Right forelimb (tissue), 1 donor: Measurements from ENCODE around the gene UBE2D1.

Experiments used
- DNase-seq: peaks from one replicate; pipeline ENCODE4 v3.0.0-alpha.2; 2018

Gene UBE2D1

GRCh38 chr10:58341947-58342346 is 7.1 kb downstream of the UBE2D1 start:
- DNase-seq = no peak

DNA sequence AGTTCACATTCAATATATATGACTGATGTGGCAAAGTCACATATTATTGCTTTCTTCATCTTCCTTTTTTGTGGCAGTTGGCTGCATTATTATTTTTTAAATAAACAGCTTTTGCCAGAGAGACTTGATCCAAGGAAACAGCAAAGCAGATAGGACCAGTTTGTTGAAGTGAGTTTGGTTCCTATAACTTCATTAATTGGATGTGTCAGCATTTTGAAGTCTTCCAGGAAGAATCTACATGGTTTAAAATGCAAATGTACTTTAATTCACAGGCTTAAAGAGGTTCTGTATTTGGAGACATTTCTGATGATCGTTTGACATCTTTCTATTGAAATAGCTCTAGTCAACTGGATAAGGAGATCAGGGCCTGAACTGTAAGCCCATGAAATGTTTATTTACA is 13.2 kb downstream of the UBE2D1 start:
- no peak for DNase-seq

- no peak for DNase-seq
Observed at GRCh38 chr10:58348571-58349033, 13.8 kb downstream of the UBE2D1 start.

DNA sequence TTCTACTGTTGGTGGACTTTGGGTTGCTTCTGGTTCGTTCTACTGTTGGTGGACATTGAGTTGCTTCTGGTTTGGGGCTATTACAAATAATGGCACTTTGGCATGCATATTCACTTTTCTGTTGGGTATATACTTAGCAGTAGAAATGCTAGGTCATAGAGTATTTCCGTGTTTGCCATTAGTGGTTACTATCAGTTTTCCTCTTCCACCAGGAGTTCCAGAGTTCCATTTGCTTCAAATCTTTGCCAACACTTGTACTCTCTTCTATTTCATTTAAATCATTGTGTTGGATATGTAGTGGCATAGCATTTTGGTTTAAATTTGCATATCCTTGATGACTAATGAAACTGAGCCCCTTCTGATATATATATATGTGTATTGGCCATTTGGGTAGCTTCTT is 15.2 kb downstream of the UBE2D1 start:
- DNase-seq = no peak

- DNase-seq = no peak
Observed at GRCh38 chr10:58350619-58351323, 16.0 kb downstream of the UBE2D1 start.

DNA sequence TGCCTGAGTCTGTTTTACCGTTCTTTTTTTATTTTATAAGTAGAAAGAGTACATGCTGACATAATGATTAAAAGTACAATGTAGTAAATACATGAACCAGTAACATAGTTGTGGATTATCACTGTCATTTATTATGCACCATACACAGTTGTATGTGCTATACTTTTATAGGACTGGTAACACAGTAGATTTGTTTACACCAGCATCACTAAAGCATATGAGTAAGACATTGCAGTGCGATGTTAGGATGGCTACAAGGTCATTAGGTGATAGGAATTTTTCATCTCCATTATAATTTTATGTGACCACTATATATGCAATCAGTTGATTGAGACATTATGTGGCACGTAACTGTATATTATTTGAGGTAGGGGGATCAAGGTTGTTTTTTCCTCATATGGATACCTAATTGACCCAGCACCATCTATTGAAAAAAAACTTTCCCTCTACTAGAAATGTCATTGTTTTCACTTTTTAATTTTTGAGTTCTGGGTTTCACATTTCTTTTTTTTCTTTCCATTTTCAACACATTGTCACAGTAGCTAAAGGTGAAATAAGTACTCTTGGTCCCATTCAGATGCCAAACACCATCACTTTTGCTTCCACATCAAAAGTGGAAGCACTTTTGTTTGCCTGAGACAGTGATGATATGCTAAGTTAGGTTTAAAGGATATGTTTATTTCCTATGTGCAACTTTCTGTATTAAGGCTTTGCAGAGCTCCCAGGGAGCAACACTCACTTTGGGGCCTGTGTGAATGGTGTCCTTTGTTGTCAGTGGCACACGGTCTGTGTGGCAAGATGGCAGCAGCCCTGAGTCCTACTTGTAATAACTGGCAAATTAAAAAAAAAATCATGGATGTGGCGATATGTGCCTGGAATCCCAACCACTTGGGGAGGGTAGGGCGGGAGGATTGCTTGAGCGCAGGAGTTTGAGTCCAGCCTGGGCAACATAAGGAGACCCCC is 17.1 kb downstream of the UBE2D1 start:
- no peak for DNase-seq

DNA sequence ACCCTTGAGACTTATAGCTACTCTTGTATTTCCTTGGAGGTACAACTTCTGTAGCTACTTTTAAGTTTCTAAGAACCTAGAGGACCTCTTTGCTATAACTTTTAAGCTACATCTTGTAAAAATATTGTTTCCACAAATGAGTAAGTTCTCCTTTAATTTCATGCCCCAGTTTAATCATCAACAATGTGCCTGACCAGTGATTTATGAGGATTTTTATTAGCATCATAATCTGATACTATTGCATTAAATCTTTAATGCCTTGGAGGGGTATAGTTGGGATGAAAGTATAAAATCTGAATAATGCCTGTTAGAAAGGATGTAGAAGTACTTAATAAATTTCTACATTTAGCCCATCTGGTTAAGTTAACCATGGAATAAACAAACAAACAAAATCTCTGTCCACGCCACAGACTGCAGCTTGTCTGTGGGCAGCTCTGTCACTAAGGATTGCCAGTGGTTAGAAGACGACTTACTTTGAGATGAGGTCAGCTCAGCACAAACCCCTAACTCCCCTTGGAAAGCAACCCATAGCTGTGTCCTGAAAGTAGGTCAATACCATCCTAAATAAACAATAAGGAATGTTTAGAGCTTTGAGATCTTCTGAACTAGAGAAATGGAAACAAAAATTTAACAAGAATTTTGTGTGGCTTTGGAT is 18.3 kb downstream of the UBE2D1 start:
- DNase-seq = no peak

GRCh38 chr10:58356756-58357155 is 21.9 kb downstream of the UBE2D1 start:
- no peak for DNase-seq

DNA sequence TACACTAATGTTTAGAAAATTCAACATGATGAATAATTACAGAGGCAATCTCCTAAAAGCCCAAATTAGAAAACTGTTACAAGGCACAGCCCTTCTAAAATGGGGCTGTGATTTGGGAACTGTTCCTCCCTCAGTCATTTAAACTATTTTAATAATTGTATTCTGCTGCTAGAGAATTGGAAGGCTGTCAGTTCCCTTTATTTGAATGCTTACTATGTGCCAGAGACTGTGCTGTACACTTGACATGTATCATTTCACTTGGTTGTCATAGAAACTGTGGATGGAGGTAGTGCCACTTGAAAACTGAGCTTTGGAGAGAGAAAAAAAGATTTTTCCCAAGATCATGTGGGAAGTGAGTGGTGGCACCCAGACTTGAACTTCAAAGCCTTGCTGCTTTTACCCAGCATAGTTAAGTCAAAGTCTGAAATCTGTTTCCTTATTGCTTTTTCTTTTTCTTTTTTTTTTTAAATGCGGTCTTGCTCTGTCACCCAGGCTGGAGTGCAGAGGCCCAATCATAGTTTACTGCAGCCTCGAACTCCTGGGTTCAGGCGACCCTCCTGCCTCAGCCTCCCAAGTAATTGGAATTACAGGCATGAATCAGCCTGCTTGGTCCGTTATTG is 23.6 kb downstream of the UBE2D1 start:
- no peak for DNase-seq

- no peak for DNase-seq
Observed at GRCh38 chr10:58358947-58359346, 24.1 kb downstream of the UBE2D1 start.

- no peak for DNase-seq
Observed at GRCh38 chr10:58359541-58359940, 24.7 kb downstream of the UBE2D1 start.

GRCh38 chr10:58360412-58361004 is 25.7 kb downstream of the UBE2D1 start:
- no peak for DNase-seq

DNA sequence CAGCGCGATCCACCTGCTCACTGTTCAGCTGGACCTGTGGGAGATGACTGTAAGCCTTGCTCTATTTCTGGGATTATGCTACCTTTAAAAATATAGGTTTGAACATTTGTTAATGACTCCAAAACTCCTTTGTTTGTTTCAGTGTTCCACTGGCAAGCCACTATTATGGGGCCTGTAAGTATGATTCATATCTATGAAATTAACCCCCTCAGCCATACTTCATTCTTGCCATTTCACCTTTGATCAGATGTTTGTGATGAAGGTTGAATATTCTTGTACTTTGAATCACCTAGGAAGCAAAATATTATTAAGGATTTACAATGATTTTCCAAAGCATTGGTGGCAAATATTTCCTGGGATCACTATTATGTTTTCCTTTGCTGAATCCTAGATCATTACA is 26.5 kb downstream of the UBE2D1 start:
- DNase-seq = no peak

GRCh38 chr10:58362027-58362789 is 27.4 kb downstream of the UBE2D1 start:
- DNase-seq = no peak

- DNase-seq = no peak
Observed at GRCh38 chr10:58367069-58367468, 32.3 kb downstream of the UBE2D1 start.

- no peak for DNase-seq
Observed at GRCh38 chr10:58371473-58371872, 36.7 kb downstream of the UBE2D1 start.

GRCh38 chr10:58372607-58373441 is 38.0 kb downstream of the UBE2D1 start:
- DNase-seq = no peak

- no peak for DNase-seq
Observed at GRCh38 chr10:58373442-58373827, 38.6 kb downstream of the UBE2D1 start.

GRCh38 chr10:58382489-58382995 is 47.7 kb downstream of the UBE2D1 start:
- no peak for DNase-seq

DNA sequence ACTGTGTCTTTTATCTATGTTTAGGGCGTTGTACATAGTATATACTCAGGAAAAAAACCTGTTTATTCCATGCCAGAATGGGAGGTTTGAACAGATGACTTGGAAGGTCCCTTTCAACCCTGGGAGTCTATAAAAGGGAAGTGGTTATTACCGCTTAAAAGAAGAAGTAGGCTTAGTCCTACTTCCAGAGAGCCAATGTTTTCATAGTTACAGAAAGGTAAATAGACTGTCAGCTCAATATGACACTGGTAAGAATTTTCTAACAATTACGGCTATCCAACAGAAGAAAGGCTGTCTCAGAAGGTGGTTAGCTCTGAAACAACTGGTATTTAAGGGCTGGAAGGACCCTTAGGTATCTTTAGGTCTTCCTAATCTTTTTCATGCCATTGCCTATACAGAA is 49.3 kb downstream of the UBE2D1 start:
- no peak for DNase-seq

GRCh38 chr10:58384544-58384998 is 49.8 kb downstream of the UBE2D1 start:
- DNase-seq = no peak
